GM18520 (cell line): ENCODE data around the gene YY2.
"Not testable (repeated sequence)": the region's sequence is repeated elsewhere in the genome, so short reads cannot be mapped to it uniquely, and the experiment has no call there.

Source experiments
- ATAC-seq: cut with Tn5 transposase; IDR thresholded peaks from one replicate; pipeline ENCODE4 v1.9.1; 2021; ENCODE audit not compliant: unreplicated experiment

YY2 gene

DNA sequence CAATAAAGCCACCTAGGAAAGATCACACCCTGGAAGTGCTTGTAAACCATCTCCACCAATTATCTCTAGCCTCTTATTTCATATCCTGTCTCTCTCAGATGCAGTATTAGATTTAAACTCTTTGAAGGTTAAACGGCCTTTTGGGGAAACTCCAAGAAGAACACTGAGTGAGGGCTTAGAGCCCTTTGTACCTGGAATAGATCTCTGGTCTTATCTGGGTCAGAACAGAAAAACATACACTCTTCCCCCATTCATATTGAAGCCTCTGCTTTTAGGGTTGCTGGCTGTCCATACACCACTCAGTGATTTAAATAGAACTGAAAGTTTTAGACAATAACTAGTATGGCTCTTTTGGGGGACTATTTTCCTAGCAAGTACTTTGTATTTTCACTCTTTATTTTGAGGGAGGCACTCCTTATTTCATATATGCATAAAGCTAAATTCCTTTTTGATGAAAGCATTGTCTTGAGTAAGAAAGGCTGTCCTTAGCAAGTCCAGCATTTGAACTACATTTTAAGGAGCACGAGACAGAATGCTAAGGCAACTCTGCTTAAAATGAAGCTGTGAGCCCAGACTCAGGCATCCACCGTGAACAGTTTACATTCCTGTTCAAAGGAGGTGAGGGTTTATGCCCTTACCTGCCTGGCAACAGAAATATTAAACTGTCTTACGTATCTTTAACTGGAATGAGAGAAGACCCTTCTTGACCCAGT is 17.4 kb downstream of the YY2 start:
- no peak for ATAC-seq

GRCh38 chrX:21874182-21874581 is 18.4 kb downstream of the YY2 start:
- ATAC-seq = not testable (repeated sequence)

DNA sequence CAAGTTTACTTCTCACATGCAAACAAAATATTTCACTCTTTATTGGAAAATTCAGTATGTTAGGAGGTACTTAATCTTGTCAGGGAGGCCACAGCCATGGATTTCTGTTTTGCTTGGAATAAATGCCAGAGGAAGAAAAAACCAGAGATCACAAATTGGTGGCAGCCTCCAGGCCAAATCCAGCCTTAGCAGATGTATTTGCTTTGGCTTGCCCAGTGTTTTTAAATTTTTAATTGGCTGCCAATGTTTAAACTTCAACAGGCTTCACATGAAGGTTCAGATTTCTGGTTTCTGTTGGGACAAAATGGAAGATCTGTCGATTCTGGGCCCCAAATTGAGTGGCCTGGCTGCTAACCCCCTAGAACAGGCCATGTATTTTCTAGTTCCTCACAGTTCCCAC is 19.2 kb downstream of the YY2 start:
- no peak for ATAC-seq

DNA sequence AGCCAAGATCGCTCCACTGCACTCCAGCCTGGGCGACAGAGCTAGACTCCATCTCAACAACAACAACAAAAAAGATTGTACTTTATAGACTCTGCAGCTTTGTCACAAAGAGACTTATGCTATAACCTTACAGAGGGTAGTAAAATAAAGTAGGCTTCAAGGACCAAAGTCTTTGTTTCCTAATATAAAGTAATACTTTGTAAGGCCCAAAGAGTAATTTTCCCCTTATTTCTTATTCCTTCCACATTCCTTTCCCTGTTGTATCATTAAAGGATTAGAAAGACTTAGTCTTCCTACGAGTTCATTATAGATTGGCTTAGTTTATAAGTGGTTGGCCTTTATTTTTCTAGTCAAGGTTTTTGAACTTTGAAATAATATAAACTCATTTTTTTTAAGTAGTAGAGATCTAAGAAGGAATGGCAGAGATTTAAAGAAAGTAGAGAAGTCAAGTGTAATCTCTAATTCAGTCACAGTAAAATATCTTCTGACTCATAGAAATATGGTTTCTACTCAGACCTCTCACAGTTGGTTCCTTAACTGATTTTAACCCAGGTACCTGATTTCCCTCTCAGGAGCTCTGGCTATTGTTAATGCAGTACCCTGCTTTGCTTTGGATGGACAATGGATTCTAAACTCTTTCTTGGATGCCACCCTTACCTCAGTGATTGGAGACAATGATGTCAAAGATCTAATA is 26.2 kb downstream of the YY2 start:
- ATAC-seq = no peak

DNA sequence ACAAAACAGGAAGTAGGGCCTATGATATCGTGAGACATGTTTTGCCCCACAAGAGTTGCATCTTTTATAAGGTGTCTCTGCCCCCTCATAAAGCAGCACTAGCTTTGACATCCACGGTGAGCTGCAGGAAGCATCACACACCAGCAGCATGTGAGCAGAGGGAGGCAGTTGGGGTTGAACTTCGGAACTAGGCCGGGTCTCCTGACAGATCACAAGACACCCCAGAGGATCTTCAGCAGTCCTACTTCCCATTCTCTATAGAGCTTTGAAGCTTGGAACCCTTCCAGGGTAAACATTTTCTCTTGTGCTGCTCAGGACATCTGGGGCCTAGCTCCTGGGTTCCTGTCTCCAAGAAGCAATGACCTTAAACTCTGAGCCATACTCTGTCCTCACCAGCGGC is 27.5 kb downstream of the YY2 start:
- ATAC-seq = no peak

DNA sequence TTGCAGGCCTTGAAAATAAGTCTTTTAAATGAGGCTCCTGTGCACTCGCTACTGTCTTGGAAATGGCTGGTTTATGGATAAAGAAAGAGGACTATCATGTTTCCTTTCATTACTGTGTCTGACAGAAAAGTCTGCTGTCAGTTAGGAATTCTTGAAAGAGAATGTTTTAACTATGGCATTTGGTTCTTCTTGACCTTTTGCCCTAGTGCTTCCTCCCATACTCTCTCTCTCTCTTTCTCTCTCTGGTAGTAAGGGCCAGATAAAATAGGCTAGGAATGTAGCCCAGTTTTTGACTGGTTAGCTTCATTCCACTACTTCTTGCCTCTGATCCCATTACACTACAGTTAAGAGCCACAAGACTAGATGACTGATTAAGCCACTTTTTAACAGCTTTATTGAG is 29.8 kb downstream of the YY2 start:
- ATAC-seq = no peak

DNA sequence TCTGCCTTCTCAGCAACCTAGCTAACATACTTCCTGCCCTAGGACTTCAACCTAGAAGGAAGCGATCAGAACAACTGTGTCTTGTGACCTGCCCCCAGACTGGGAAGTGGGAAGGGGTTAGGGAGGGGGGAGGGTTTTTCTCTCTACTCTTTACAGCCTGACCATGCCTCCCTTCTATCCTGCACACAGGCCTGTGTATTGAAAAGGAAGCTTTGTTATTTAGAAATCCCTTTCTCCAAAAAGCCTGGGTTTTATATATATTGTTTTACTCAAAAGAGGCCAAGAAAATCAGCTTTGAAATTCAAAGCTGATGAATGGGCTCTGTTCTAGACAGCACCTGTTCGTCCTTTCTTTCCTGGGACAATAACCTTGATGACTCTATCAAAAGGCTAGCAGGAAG is 49.5 kb downstream of the YY2 start:
- ATAC-seq = no peak

DNA sequence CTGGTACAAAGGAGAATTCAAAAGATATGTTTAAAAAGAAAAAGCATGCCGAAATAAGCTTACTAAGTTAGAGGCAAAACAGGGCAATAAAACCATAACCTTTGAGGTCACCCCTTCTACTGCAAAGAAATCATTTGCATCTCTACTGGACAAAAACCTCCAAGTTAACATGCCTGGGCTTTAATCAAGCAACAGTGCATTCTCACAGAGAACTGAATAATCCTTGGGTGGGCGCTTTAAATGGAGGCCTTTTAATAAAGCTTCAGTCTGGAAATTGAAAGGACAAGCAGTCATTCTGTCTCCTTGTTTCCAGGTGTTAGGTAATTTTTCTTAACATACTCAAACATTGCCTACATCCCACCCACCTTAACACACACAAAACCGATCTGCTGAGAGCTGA is 50.2 kb downstream of the YY2 start:
- ATAC-seq = no peak

GRCh38 chrX:21907260-21907659 is 51.5 kb downstream of the YY2 start:
- ATAC-seq = no peak
